Measurements from ENCODE around the gene LYSMD3. TPM values are rescaled to one million over a fixed set of nuclear protein-coding genes. Genes with fewer than 3 reads are reported as not detected.

LYSMD3 gene
- total RNA-seq, 2 donors from 2014 or later = 15.0 to 19.3 TPM

DNA sequence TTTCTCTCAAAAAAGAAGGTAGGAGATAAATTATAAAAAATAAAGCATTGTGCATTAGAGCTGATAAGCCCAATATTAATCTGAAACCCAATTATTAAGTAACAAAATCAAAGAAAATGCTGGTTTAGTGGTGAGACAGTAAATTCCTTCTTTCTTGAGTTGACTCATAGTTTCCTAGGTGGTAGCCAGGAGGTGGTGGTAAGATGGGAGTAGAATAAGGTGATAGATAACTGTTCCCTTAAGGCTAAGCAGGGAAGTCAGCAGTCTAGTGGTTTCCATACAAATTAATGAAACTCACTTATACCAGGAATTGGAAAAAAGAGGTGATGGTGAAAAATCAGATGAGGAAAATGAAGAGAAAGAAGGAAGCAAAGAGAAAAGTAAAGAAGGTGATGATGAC lies 23.2 kb downstream of the LYSMD3 start:
- ATAC-seq (ENCODE audit: insufficient number of reproducible peaks, low FRiP score, low read depth) (no peak), DNase-seq (ENCODE audit: low spot score) (no peak)
- Histone ChIP-seq H3K4me1 (ENCODE audit: control insufficient read depth in 1 of 2, low read depth in 2 of 2) (no peaks in the 10 kb centered on the region), H3K36me3 (no peaks in the 10 kb centered on the region), H3K4me3 (no peak overlapping the region), H3K27ac (no peak overlapping the region), H3K9me3 (no peaks in the 10 kb centered on the region), H3K27me3 (replicated peaks; ENCODE audit: insufficient read depth) (no peaks in the 10 kb centered on the region)
- TF ChIP-seq CTCF (IDR thresholded peaks at IDR 0.05) = no peak

DNA sequence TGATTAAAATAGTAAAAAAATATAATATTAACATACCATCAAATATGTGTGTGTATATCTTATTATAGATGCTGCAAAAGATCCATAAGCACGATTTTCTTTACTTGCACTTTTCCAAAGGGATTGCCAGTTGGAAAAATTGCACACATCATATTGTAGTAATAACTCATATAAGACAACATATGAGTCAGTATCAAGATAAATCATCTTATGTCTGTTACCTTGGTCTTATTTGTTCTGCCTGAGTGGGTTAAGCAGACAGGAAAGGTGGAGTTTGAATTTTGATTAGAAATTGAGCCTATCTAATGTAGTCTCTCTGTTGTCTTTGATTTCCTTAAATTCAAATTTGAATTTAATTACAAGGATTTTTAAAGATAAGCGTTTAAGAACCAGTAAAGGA lies 24.6 kb downstream of the LYSMD3 start:
- ATAC-seq (ENCODE audit: insufficient number of reproducible peaks, low FRiP score, low read depth) = no peak
- H3K27ac ChIP-seq = no peak overlapping the region
- H3K4me3 ChIP-seq = no peak overlapping the region
- no peaks in the 10 kb centered on the region for H3K27me3 ChIP-seq (replicated peaks; ENCODE audit: insufficient read depth)
- H3K9me3 ChIP-seq = no peaks in the 10 kb centered on the region
- no peaks in the 10 kb centered on the region for H3K4me1 ChIP-seq (ENCODE audit: control insufficient read depth in 1 of 2, low read depth in 2 of 2)
- no peak for DNase-seq (ENCODE audit: low spot score)
- no peaks in the 10 kb centered on the region for H3K36me3 ChIP-seq
- TF ChIP-seq CTCF (IDR thresholded peaks at IDR 0.05) = no peak

- H3K36me3 ChIP-seq = no peaks in the 10 kb centered on the region
- ATAC-seq (ENCODE audit: insufficient number of reproducible peaks, low FRiP score, low read depth) (no peak), DNase-seq (ENCODE audit: low spot score) (no peak)
- no peak overlapping the region for H3K27ac ChIP-seq
- no peak overlapping the region for H3K4me3 ChIP-seq
- no peaks in the 10 kb centered on the region for H3K27me3 ChIP-seq (replicated peaks; ENCODE audit: insufficient read depth)
- no peaks in the 10 kb centered on the region for H3K4me1 ChIP-seq (ENCODE audit: control insufficient read depth in 1 of 2, low read depth in 2 of 2)
- H3K9me3 ChIP-seq = no peaks in the 10 kb centered on the region
- no peak for TF ChIP-seq CTCF (IDR thresholded peaks at IDR 0.05)
These were observed 25.8 kb downstream of the LYSMD3 start for GRCh38 chr5:90503596-90503995.

GRCh38 chr5:90495146-90495545 lies 34.2 kb downstream of the LYSMD3 start:
- DNase-seq (ENCODE audit: low spot score) = no peak
- Histone ChIP-seq H3K9me3 (no peaks in the 10 kb centered on the region), H3K4me3 (no peak overlapping the region), H3K27me3 (replicated peaks; ENCODE audit: insufficient read depth) (no peaks in the 10 kb centered on the region), H3K4me1 (ENCODE audit: control insufficient read depth in 1 of 2, low read depth in 2 of 2) (no peaks in the 10 kb centered on the region), H3K27ac (no peak overlapping the region), H3K36me3 (no peaks in the 10 kb centered on the region)
- ATAC-seq (ENCODE audit: insufficient number of reproducible peaks, low FRiP score, low read depth) = no peak
- no peak for TF ChIP-seq CTCF (IDR thresholded peaks at IDR 0.05)

DNA sequence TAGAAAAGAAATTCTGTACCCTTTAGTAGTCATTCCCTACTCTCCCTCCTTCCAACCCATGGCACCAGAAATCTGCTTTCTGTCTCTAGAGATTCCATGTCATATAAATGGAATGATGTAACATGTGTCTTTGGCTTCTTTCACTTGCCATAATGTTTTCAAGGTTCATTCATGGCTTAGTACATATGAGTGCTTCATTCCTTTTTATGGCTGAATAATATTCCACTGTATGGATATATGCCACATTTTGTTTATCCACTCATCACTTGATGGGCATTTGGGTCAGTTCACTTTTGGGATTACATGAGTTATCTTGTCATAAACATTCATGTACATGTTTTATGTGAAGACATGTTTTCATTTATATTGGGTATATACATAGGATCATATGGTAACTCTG lies 35.3 kb downstream of the LYSMD3 start:
- no peaks in the 10 kb centered on the region for H3K36me3 ChIP-seq
- ATAC-seq (ENCODE audit: insufficient number of reproducible peaks, low FRiP score, low read depth) (no peak), DNase-seq (ENCODE audit: low spot score) (no peak)
- H3K4me1 ChIP-seq (ENCODE audit: control insufficient read depth in 1 of 2, low read depth in 2 of 2) = no peaks in the 10 kb centered on the region
- no peak overlapping the region for H3K27ac ChIP-seq
- no peaks in the 10 kb centered on the region for H3K27me3 ChIP-seq (replicated peaks; ENCODE audit: insufficient read depth)
- no peaks in the 10 kb centered on the region for H3K9me3 ChIP-seq
- no peak for TF ChIP-seq CTCF (IDR thresholded peaks at IDR 0.05)
- H3K4me3 ChIP-seq = no peak overlapping the region
